Measurements from ENCODE around the gene S100PBP.
A peak's percentile ranks its signal among the peaks of the same experiment; 100 is the strongest.

Gene S100PBP

GRCh38 chr1:32817159-32817814, at the start of gene S100PBP, which contains the start of gene YARS1:
Gene S100PBP (plus strand): TSS chr1:32817653. CDS start chr1:32826100, 8,447 bp downstream.
Gene YARS1 (minus strand): TSS chr1:32817358. CDS start chr1:32817244, 114 bp downstream.
- TF ChIP-seq CTCF (IDR thresholded peaks at IDR 0.05; ENCODE audit: low read depth, low read length, missing control alignments): no peak
- DNase-seq (ENCODE audit: low read depth): peak; percentile 92
- H3K4me3 ChIP-seq (ENCODE audit: low read depth, low read length): peak within 1 kb of the TSS; percentile 88

GRCh38 chr1:32768110-32768850, 49.2 kb upstream of the S100PBP start:
- H3K4me3 ChIP-seq (ENCODE audit: low read depth, low read length): no peak overlapping the region
- TF ChIP-seq CTCF (IDR thresholded peaks at IDR 0.05; ENCODE audit: low read depth, low read length, missing control alignments): no peak
- DNase-seq (ENCODE audit: low read depth): no peak

- DNase-seq (ENCODE audit: low read depth): no peak
- no peak for TF ChIP-seq CTCF (IDR thresholded peaks at IDR 0.05; ENCODE audit: low read depth, low read length, missing control alignments)
- no peak overlapping the region for H3K4me3 ChIP-seq (ENCODE audit: low read depth, low read length)
Observed at GRCh38 chr1:32769524-32770220, 47.8 kb upstream of the S100PBP start.

- TF ChIP-seq CTCF (IDR thresholded peaks at IDR 0.05; ENCODE audit: low read depth, low read length, missing control alignments): no peak
- H3K4me3 ChIP-seq (ENCODE audit: low read depth, low read length): no peak overlapping the region
Observed at GRCh38 chr1:32770221-32770731, 47.2 kb upstream of the S100PBP start.

GRCh38 chr1:32770741-32771548, 46.5 kb upstream of the S100PBP start:
- DNase-seq (ENCODE audit: low read depth): no peak
- TF ChIP-seq CTCF (IDR thresholded peaks at IDR 0.05; ENCODE audit: low read depth, low read length, missing control alignments): no peak
- H3K4me3 ChIP-seq (ENCODE audit: low read depth, low read length): no peak overlapping the region

More at GRCh38 chr1:32770221-32770731, 47.2 kb upstream of the S100PBP start:
- DNase-seq (ENCODE audit: low read depth): no peak

GRCh38 chr1:32771561-32772280, 45.7 kb upstream of the S100PBP start:
- H3K4me3 ChIP-seq (ENCODE audit: low read depth, low read length): no peak overlapping the region
- no peak for DNase-seq (ENCODE audit: low read depth)
- TF ChIP-seq CTCF (IDR thresholded peaks at IDR 0.05; ENCODE audit: low read depth, low read length, missing control alignments): no peak

Measured in GM12864 (cell line).